NCI-H146 treated with DMSO at 0.1 percent for 48 hours (cell line): ENCODE results near the gene KIAA0040.

Source experiments
- DNase-seq: peaks from one replicate; lab custom pipeline; 2025; ENCODE audit not compliant: unreplicated experiment; lab: John Stamatoyannopoulos, UW

Gene KIAA0040

GRCh38 chr1:175172503-175172902, 20.1 kb downstream of the KIAA0040 start:
- no peak for DNase-seq

GRCh38 chr1:175171036-175171913, 21.3 kb downstream of the KIAA0040 start:
- DNase-seq: no peak

DNA sequence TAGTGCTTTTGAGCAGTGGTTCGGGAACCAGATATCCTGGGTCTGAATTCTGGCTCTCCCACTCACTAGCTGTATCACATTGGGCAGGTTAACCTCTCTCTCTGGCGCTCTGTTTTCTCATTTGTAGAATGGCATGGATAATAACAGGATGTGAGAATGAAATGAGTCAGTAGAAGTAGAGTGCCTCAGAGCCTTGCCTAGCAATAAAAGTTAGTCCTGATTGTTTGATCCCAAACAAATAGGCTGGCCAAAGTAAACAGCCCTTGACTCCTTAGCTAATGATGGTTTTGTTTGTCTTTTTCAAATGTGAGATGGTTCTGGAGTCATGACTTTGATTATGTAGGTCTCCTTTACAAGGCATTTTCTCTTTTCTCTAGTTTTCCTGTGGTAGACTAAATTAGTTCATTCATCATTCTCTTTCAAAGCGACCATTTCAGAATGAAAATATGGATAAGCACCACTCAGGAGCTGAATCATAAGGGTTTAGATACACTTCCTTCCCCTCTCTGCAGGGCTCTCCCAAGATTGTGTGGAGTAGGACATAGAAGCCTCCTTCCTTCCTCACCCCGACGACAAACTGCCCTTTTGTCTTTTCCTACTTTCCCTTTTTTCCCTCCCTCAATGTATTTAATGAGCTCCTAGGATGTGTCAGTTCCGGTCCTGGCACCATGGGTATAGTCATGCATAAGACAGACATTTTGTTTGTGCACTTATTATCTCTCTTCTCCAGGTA, 23.1 kb downstream of the KIAA0040 start:
- DNase-seq: no peak

DNA sequence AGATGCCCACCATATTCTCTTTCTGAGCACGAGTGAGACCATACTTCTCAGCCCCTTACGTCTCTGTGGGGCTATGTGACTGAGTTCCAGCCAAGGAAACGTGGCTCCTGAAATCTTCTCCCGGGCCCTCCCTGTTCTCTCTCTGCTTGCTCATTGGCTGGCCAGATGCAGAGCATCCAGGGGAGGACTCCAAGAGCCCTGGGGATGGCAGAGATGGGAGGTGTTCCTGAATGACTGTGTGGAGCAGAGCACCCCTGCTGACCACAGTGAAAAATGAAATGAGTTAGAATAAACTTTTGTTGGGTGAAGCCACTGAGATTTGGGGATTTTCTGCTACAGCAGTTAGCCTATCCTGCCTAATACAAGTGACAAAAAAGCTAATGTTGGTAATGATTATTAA, 23.8 kb downstream of the KIAA0040 start:
- no peak for DNase-seq

GRCh38 chr1:175167861-175168260, 24.7 kb downstream of the KIAA0040 start:
- DNase-seq: no peak

DNA sequence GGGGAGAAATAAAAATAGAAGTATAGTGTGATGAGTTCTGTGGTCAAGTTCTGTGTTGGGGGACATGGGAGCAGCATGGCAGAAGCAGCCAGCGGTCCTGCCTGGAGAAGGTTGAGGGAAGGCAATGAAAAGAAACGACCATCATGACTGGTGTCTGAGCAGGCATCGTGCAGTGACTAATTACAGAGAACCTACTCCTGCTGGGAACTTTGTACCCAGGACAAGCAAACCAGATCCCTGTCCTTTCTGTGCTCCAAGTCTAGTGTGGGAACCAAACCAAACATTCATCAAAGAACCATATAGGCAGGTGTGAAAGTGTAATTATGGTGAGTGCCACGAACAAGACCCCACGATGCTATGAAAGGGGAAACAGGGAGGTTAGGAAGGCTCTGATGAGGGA, 25.8 kb downstream of the KIAA0040 start:
- no peak for DNase-seq

- DNase-seq: no peak
Observed at GRCh38 chr1:175164751-175165150, 27.8 kb downstream of the KIAA0040 start.

DNA sequence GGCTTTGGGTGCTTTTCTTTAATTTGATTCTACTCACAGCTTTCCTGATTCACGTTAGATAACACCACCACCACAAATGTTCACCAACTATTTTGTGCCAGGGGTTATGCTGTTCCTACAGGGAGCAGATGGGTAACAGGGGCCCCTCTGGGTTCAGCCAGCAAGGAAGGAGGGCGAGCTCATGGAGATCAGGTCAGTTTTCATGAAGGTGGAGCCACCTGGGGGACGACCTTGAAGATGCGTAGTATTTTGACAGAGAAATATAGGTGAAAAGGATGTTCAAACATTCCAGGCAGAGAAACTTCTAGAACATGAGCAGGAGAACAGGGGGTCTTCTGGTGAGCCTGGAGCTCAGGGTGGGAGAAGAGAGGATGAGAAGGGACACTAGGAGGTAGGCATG, 28.9 kb downstream of the KIAA0040 start:
- no peak for DNase-seq

- no peak for DNase-seq
Observed at GRCh38 chr1:175162955-175163354, 29.6 kb downstream of the KIAA0040 start.

DNA sequence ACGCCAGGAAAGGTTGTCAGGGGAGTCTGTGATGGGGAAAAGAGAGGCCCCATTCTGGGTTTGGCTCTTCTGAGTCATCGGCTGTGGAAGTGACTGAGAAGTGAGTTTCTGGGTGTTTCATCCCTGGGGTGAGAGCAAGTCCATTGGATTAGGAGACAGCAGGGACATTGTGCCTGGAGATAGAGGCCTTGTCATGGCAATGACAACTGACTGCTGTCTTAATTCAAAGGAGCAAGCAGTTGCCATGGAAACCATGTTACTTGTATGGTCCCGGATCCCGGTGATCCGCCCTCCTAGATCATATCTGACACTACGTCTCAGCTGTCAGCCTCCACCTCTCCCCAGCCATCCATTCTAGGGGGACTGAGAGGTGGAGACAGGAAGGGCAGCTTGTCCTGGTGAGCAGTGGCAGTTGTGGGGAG, 34.4 kb downstream of the KIAA0040 start:
- DNase-seq: no peak

DNA sequence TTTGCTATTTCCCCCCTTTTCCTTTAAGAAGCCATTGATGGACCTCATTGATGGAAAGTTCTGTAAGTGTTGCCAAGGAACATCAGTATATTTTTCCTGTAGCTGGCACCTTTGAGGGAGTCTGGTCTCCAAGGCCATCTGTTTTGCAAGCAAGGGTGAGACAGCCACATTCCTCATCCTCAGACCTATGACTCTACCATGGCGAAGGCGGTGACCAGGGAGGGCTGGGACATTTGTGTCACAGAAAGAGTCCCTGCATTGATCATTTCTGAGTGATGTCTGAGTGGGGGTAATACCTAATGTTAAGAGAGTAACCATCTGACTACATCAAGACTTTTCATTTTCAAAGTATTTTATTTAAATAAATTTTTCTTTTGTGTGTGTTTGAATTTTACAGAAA, 35.4 kb downstream of the KIAA0040 start:
- DNase-seq: no peak

DNA sequence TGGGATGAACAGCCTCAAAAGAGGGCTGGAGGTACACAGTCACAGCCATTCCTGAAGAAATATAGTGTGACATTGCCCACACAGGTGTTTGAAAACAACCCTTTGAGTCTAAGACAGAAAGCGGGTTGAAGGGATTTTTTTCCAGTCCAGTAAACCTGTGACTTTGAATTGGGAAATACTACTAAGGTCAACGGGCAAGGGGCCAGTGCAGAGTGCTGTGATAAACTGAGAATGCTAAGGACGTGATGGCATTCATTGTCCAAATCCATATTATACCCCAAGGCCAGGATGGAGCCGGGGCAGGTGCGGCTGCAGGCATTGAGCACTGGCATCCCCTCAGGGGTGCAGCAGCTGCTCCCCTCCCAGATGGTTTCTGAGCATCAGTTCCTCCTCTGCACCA, 36.6 kb downstream of the KIAA0040 start:
- DNase-seq: no peak

DNA sequence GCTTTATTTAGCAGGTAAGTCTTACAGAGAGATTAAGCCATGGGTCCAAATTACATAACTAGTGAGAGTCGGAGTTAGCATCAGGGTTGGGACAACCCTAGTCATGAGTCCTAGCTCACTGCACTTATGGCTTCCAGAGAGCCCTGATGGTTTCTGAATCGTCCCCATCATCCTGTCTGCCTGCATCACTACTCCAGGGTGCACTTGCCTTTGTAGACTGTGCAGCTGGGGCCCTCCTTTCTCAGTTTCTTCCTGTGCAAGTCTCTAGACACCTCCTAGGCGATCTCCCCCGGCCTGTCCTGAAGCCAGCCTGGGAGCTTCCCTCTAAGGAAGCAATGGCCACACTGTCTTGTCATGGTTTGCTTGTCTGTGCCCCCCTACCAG, 37.1 kb downstream of the KIAA0040 start:
- DNase-seq: no peak

- DNase-seq: peak; percentile 19
Observed at GRCh38 chr1:175154629-175155472, 37.7 kb downstream of the KIAA0040 start.

DNA sequence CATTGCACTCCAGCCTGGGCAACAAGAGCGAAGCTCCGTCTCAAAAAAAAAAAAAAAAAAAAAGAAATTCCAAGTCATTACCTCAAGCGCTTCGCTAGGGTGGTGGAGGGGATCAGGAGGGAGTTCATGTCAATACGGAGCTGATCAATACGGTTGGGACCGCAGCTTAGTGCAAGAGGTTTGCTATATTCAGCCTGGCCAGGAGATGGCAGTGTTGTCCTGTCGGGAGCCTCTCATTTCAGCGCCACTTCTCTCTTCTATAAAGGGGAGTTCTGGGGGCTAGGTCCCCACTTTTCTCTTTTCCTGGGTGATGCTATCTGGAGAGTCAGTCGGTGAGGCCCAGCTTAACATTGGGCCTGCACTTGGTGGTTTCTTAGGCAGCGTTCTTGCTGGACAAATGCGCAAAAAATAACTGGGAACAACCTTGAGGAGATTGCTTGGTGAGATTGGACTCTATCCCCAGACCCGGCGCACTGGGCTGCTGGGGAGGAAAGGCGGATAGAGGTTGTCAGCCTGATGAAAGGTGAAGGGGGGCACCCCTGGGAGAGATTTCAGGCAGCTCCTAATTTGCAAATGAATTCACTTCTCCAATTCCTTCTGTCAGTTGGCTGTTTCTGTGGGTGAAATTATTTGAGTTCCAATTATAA, 40.4 kb downstream of the KIAA0040 start:
- DNase-seq: peak; percentile 13

- DNase-seq: no peak
Observed at GRCh38 chr1:175150596-175151319, 41.8 kb downstream of the KIAA0040 start.

GRCh38 chr1:175148068-175148467, 44.5 kb downstream of the KIAA0040 start:
- DNase-seq: no peak

- no peak for DNase-seq
Observed at GRCh38 chr1:175147569-175147968, 45.0 kb downstream of the KIAA0040 start.

GRCh38 chr1:175146529-175147213, 45.9 kb downstream of the KIAA0040 start:
- DNase-seq: peak; percentile 23
